Measurements from ENCODE around the gene WEE2.

WEE2 gene

DNA sequence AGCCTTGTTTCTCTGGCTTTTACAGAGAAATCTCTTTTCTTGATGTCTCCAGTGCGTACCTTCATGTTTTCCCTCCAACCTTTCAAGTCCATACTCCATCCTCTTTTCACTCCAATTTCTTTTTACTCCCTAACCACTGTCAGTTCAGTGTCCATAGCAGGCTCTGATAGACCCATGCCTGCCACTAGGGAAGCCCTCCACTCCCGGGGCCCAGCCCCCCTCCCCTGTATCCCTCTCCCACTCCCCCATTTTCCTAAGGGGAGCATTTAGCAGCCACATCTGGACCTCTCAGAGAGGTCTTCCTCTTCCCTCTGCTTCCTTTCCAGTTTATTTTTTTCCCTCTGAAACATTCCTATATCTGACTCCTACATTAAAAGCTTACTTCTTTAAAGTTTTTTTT is 39.3 kb upstream of the WEE2 start:
- no peak for TF ChIP-seq CTCF (conservative IDR thresholded peaks at IDR 0.05)
- no peak overlapping the region for H3K27ac ChIP-seq

GRCh38 chr7:141671705-141672496 is 36.3 kb upstream of the WEE2 start:
- H3K27ac ChIP-seq = no peak overlapping the region
- no peak for TF ChIP-seq CTCF (conservative IDR thresholded peaks at IDR 0.05)

DNA sequence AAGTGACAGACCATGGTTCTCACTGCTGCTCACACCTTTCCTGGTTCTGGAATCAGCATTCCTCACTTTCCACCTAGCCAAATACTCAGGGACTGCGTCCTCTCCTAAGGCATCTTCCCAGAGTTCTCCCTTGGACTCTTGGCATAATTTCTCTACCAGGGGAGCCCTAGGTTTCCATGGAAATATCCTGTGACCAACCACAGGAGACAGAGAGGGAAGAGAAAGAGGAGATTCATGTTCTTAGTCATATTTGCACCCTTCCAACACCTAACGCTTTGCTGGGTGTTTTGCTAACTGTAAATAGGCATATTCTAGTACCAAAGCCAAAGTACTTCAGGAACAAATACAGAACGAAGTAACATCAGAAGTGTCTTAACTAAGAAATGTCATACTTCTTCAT is 34.8 kb upstream of the WEE2 start:
- no peak overlapping the region for H3K27ac ChIP-seq
- TF ChIP-seq CTCF (conservative IDR thresholded peaks at IDR 0.05) = no peak

DNA sequence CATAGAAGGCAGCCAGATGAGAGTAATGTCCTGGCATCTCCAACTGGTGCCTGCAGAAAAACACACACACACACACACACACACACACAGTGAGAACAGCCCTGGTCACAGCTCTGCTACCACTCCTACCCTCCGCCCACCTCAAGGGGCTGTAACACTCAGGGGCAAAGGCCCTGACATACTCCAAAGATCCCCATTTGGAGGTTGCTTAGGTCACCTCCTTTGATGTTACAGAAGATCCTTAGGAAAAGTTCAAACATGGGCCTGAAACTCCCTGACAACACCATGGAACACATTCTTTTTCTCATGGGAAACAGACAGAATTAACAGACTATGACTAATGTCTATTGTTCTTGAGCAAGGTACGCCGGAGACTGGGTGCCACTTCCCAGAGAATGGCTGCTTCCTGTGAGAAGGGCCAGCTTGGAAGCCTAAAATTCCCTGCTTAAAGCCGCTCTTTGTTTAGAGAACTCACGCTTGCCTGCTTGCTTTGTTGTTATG is 33.9 kb upstream of the WEE2 start:
- TF ChIP-seq CTCF (conservative IDR thresholded peaks at IDR 0.05) = no peak
- H3K27ac ChIP-seq = no peak overlapping the region

DNA sequence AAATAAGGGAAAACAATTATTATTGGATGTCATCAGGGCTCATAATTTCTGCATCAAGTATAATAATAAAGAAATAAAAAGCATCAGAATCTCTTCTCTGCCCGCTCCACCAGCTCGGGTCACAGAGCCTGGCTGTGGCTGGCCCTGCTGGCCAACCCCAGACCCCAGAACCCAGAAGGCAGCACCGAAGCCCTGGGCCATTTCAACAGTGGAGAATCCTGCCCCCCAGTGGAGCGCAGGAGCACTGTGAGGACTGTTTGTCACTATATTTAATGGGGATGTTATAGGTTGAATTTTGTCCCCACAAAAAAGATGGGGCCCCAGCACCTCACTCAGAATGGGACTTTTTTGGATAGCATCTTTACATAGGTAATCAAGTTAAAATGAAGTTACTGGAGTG is 33.5 kb upstream of the WEE2 start:
- no peak overlapping the region for H3K27ac ChIP-seq
- TF ChIP-seq CTCF (conservative IDR thresholded peaks at IDR 0.05) = peak; percentile 62

DNA sequence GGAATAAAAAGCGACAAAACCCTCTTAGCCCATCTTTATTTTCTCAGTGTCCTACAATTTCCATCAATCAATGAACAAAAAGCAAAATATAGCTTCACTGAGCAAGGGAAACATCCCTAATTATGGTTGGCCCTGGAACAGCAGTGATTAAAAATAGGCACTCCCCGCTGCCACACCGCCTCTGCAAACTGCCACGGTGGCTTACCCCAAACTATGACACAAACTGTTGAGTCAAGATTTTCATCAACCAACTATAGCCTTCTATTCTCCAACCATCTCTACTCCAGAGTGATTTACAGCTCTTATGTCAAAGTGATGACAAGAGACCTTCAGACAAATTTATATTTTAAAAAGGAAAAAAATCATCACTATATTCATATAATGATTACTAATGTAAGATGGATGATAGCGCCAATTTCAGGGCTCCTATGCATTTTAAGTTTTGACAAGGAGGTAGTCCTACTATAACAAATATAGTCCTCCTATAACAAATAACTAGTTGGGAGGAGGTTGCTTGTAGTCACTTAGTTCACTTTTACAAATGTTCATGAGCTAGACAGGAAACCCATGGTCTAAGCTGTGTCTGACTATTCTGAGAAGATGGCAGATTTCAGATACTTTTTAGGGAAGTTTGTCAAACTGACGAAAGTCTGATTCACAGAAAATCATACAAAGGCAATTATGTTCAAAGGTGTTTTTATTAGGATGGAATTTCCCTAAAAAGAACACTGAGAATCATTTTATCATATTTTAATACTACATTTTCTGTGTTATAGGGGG is 32.5 kb upstream of the WEE2 start:
- no peak for TF ChIP-seq CTCF (conservative IDR thresholded peaks at IDR 0.05)
- no peak overlapping the region for H3K27ac ChIP-seq

GRCh38 chr7:141676618-141677017 is 31.5 kb upstream of the WEE2 start:
- no peak for TF ChIP-seq CTCF (conservative IDR thresholded peaks at IDR 0.05)
- no peak overlapping the region for H3K27ac ChIP-seq

Measured in VCaP (cell line).